Panc1 (cell line): ENCODE measurements around the gene LY9. TPM values are rescaled to one million over a fixed set of nuclear protein-coding genes. Genes with fewer than 3 reads are reported as not detected.

Experiments used
- ATAC-seq: fragments of 200-7000 bp; cut with Tn5 transposase; 2 replicates; pipeline ENCODE4 v1.9.1; 2020; ENCODE audit warnings: mild to moderate bottlenecking, moderate library complexity
- BruUV-seq: library from RNA; stranded (reverse); fragments of 400-500 nt; replicated peaks from 2 replicates; lab custom pipeline; 2021; lab: Mats Ljungman, UMichigan
- CTCF ChIA-PET: fragments of 300-600 bp; sonication (Branson Sonifier 250); formaldehyde crosslinking; loops from one replicate; lab custom pipeline; 2022; ENCODE audit warnings: antibody characterized with exemption; lab: Charles Lee
- POLR2A ChIA-PET: fragments of 300-600 bp; sonication (Branson Sonifier 250); formaldehyde crosslinking; loops from one replicate; lab custom pipeline; 2022; ENCODE audit warnings: antibody characterized with exemption; lab: Charles Lee
- DNase-seq: peaks from one replicate; pipeline ENCODE4 v3.0.0-alpha.2; 2010; ENCODE audit warnings: low read depth, low spot score
- H3K27ac ChIP-seq: 2 replicates; pipeline ENCODE4 v1.5.1; 2011; ENCODE audit warnings: mild to moderate bottlenecking, low read length, inconsistent platforms
- H3K27me3 ChIP-seq: fragments of 200-500 bp; sonication (Bioruptor generic); 2 replicates; pipeline ENCODE4 v1.6.0; 2014; ENCODE audit warnings: low read length, inconsistent platforms; ENCODE audit not compliant: control insufficient read depth, insufficient read depth
- H3K36me3 ChIP-seq: fragments of 200-500 bp; sonication (Bioruptor generic); 2 replicates; pipeline ENCODE4 v1.5.1; 2014; ENCODE audit warnings: inconsistent platforms, mild to moderate bottlenecking, low read length, moderate library complexity; ENCODE audit not compliant: control insufficient read depth, insufficient read depth
- H3K4me1 ChIP-seq: 2 replicates; pipeline ENCODE4 v1.5.1; 2011; ENCODE audit warnings: inconsistent platforms, mild to moderate bottlenecking, low read length, moderate library complexity; ENCODE audit not compliant: control insufficient read depth, insufficient read depth
- H3K4me3 ChIP-seq, 2 experiments: 2 replicates each; pipeline ENCODE4 v1.5.1; 2011 to 2012; ENCODE audit warnings: low read depth in 2 of 2, low read length in 2 of 2, mild to moderate bottlenecking in 2 of 2, inconsistent platforms in 1 of 2, moderate library complexity in 1 of 2
- H3K9me3 ChIP-seq: fragments of 200-500 bp; sonication (Bioruptor generic); 2 replicates; pipeline ENCODE4 v1.5.1; 2014; ENCODE audit warnings: low read depth, mild to moderate bottlenecking, inconsistent platforms, low read length, moderate library complexity; ENCODE audit not compliant: control insufficient read depth, insufficient read depth
- CTCF ChIP-seq: fragments of 450-650 bp; IDR thresholded peaks from 2 replicates; pipeline ENCODE4 v1.5.1; 2017; ENCODE audit warnings: mild to moderate bottlenecking
- POLR2AphosphoS5 ChIP-seq: IDR thresholded peaks from 2 replicates; pipeline ENCODE4 v1.6.1; 2012; ENCODE audit warnings: mild to moderate bottlenecking, low read depth, low read length, moderate library complexity
- REST ChIP-seq, 2 experiments: IDR thresholded peaks; 2 replicates each; pipeline ENCODE4 v1.6.1; 2011 to 2012; ENCODE audit warnings: low read depth in 2 of 2, control low read depth in 1 of 2, low read length in 1 of 2, mild to moderate bottlenecking in 1 of 2, moderate library complexity in 1 of 2; ENCODE audit not compliant: insufficient read depth in 1 of 2
- SIN3A ChIP-seq: IDR thresholded peaks from 2 replicates; pipeline ENCODE4 v1.6.1; 2012; ENCODE audit warnings: low read depth, mild to moderate bottlenecking, low read length, moderate library complexity, borderline replicate concordance; ENCODE audit not compliant: insufficient read depth
- TCF7L2 ChIP-seq: IDR thresholded peaks from 2 replicates; pipeline ENCODE4 v1.6.1; 2011; ENCODE audit warnings: mild to moderate bottlenecking, low read depth, low read length, inconsistent platforms
- in situ Hi-C: cut with HindIII; loops from 2 replicates; pipeline ENCODE4 v1.10.0; 2016; ENCODE audit warnings: low sequenced_read_pairs, low pct_unique_long_range_greater_than_20kb
- intact Hi-C: fragments of 100-400 bp; cut with micrococcal nuclease; formaldehyde crosslinking; loops from one replicate; pipeline ENCODE4 v1.10.0; 2022; ENCODE audit not compliant: unreplicated experiment
- total RNA-seq: library from RNA; stranded (reverse); gene quantifications from one replicate; pipeline ENCODE4 v1.2.1, GENCODE V29; 2021; ENCODE audit not compliant: unreplicated experiment

The LY9 gene
- total RNA-seq, 1 experiment from 2014 or later, result 0.10 TPM

GRCh38 chr1:160853014-160853413 is 57.0 kb downstream of the LY9 start:
- Histone ChIP-seq H3K4me3 (no peak overlapping the region), H3K4me1 (no peaks in the 10 kb centered on the region), H3K36me3 (no peaks in the 10 kb centered on the region), H3K9me3 (no peaks in the 10 kb centered on the region), H3K27ac (no peak overlapping the region), H3K27me3 (0 out of 2 replicates have a peak, but pooled peaks cover 6% of the 10 kb centered on the region)
- ChIA-PET CTCF (no interaction called here), POLR2A (no interaction called here)
- in situ Hi-C loops (no loop called here), intact Hi-C loops (no loop called here)
- DNase-seq (no peak), ATAC-seq (no peak)
- TF ChIP-seq CTCF (no peak), TCF7L2 (no peak), REST (IDR thresholded peaks at IDR 0.05; ENCODE audit: insufficient read depth in 1 of 2, low read depth in 2 of 2, low read length in 1 of 2) (no peak), SIN3A (no peak), POLR2AphosphoS5 (no peak)
- BruUV-seq, result no TSS peak

GRCh38 chr1:160853754-160854153 is 57.8 kb downstream of the LY9 start:
- H3K27me3 ChIP-seq, result 0 out of 2 replicates have a peak, but pooled peaks cover 6% of the 10 kb centered on the region
- no TSS peak for BruUV-seq
- ChIA-PET CTCF (no interaction called here), POLR2A (no interaction called here)
- in situ Hi-C loops, result no loop called here
- H3K9me3 ChIP-seq, result no peaks in the 10 kb centered on the region
- no peaks in the 10 kb centered on the region for H3K4me1 ChIP-seq
- ATAC-seq (no peak), DNase-seq (no peak)
- H3K36me3 ChIP-seq, result no peaks in the 10 kb centered on the region
- TF ChIP-seq TCF7L2 (no peak), SIN3A (no peak), REST (IDR thresholded peaks at IDR 0.05; ENCODE audit: insufficient read depth in 1 of 2, low read depth in 2 of 2, low read length in 1 of 2) (no peak), POLR2AphosphoS5 (no peak), CTCF (no peak)
- intact Hi-C loops, result no loop called here
- no peak overlapping the region for H3K27ac ChIP-seq
- no peak overlapping the region for H3K4me3 ChIP-seq
